ENCODE measurements around the gene CHST15.
A peak's percentile ranks its signal among the peaks of the same experiment; 100 is the strongest.

CHST15 gene

DNA sequence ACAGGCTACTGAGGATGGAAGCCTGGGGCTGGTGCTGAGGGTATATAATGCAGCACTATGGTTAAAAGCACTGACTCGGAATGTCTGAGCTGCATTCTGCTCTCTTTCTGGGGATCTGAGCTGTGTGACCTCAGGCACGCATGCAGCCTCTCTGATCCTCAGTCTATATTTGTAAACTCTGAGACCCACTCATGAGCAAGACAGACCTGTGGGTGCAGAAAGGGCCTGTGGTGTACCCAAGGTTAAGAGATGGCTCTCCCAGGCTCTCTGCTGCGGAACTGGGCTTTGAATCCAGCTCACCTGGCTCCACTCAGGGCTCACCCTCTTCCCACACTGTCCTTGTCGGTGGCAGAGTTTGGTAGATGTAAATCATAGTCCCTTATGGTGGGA is 89.9 kb downstream of the CHST15 start:
- Histone ChIP-seq H3K9me3 (ENCODE audit: control insufficient read depth in 1 of 2, low read length in 2 of 2) (no peaks in the 10 kb centered on the region), H3K27me3 (ENCODE audit: low read depth, low read length) (no peaks in the 10 kb centered on the region), H3K36me3 (ENCODE audit: control insufficient read depth in 1 of 2, insufficient read depth in 2 of 2, low read length in 2 of 2) (peaks cover 0 to 6% of the 10 kb centered on the region in 2 donors), H3K4me3 (ENCODE audit: low read depth in 1 of 2, low read length in 2 of 2) (no peak overlapping the region), H3K27ac (ENCODE audit: low read length) (no peak overlapping the region), H3K4me1 (ENCODE audit: control insufficient read depth in 1 of 2, insufficient read depth in 2 of 2, low read length in 2 of 2) (peaks cover 0 to 33% of the 10 kb centered on the region in 2 donors)

DNA sequence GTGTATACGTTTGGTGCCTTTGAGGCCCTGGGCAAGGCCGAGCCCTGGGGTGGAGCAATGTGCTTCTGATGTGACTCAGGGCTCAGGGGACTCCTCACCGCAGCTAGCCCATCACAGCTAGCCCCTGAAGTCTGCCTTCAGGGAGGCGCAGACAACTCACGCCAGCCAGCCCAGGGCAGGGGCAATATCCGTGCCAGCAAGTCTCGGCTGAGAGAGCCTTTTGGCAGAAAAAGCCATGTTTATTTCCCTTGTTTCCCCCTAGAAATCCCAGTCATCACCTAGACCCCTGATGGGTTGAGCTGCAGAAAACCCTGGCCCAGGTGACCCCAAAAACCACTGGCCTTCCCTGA is 90.4 kb downstream of the CHST15 start:
- H3K27me3 ChIP-seq (ENCODE audit: low read depth, low read length), result no peaks in the 10 kb centered on the region
- no peak overlapping the region for H3K4me3 ChIP-seq (ENCODE audit: low read depth in 1 of 2, low read length in 2 of 2)
- peaks cover 0 to 6% of the 10 kb centered on the region in 2 donors for H3K36me3 ChIP-seq (ENCODE audit: control insufficient read depth in 1 of 2, insufficient read depth in 2 of 2, low read length in 2 of 2)
- peaks cover 0 to 28% of the 10 kb centered on the region in 2 donors for H3K4me1 ChIP-seq (ENCODE audit: control insufficient read depth in 1 of 2, insufficient read depth in 2 of 2, low read length in 2 of 2)
- H3K27ac ChIP-seq (ENCODE audit: low read length), result no peak overlapping the region
- H3K9me3 ChIP-seq (ENCODE audit: control insufficient read depth in 1 of 2, low read length in 2 of 2), result no peaks in the 10 kb centered on the region

GRCh38 chr10:124002391-124003069 is 90.9 kb downstream of the CHST15 start:
- no peak overlapping the region for H3K27ac ChIP-seq (ENCODE audit: low read length)
- H3K4me1 ChIP-seq (ENCODE audit: control insufficient read depth in 1 of 2, insufficient read depth in 2 of 2, low read length in 2 of 2), result peaks cover 0 to 24% of the 10 kb centered on the region in 2 donors
- no peak overlapping the region for H3K4me3 ChIP-seq (ENCODE audit: low read depth in 1 of 2, low read length in 2 of 2)
- no peaks in the 10 kb centered on the region for H3K27me3 ChIP-seq (ENCODE audit: low read depth, low read length)
- H3K9me3 ChIP-seq (ENCODE audit: control insufficient read depth in 1 of 2, low read length in 2 of 2), result no peaks in the 10 kb centered on the region
- H3K36me3 ChIP-seq (ENCODE audit: control insufficient read depth in 1 of 2, insufficient read depth in 2 of 2, low read length in 2 of 2), result peaks cover 0 to 6% of the 10 kb centered on the region in 2 donors

- H3K4me1 ChIP-seq (ENCODE audit: control insufficient read depth in 1 of 2, insufficient read depth in 2 of 2, low read length in 2 of 2), result peaks cover 0 to 24% of the 10 kb centered on the region in 2 donors
- H3K27me3 ChIP-seq (ENCODE audit: low read depth, low read length), result no peaks in the 10 kb centered on the region
- no peaks in the 10 kb centered on the region for H3K36me3 ChIP-seq (ENCODE audit: control insufficient read depth in 1 of 2, insufficient read depth in 2 of 2, low read length in 2 of 2)
- H3K9me3 ChIP-seq (ENCODE audit: control insufficient read depth in 1 of 2, low read length in 2 of 2), result no peaks in the 10 kb centered on the region
- H3K27ac ChIP-seq (ENCODE audit: low read length), result no peak overlapping the region
- no peak overlapping the region for H3K4me3 ChIP-seq (ENCODE audit: low read depth in 1 of 2, low read length in 2 of 2)
Measured at GRCh38 chr10:124001391-124002148, 91.8 kb downstream of the CHST15 start.

DNA sequence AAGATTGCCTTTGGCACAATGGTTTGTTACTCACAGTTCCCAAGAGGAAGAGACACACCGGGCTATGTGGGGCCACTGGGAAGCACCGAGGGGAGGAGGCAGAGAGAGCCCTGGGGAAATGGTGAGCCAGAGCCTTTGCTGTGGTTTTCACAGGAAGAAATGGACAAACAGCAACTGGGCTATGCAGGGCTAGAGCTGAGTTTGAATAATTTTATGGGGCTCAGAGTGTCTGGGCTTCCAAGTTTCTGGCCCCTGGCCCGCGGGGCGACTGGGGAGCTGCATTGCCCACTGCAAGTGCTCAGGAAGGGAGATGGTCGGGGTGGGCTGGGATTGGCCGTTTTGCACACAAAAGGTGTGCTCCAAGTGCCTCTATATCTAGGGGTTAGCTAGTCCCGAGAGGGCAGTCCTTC is 92.6 kb downstream of the CHST15 start:
- Histone ChIP-seq H3K4me3 (ENCODE audit: low read depth in 1 of 2, low read length in 2 of 2) (no peak overlapping the region), H3K4me1 (ENCODE audit: control insufficient read depth in 1 of 2, insufficient read depth in 2 of 2, low read length in 2 of 2) (peaks cover 4 to 19% of the 10 kb centered on the region in 2 donors), H3K9me3 (ENCODE audit: control insufficient read depth in 1 of 2, low read length in 2 of 2) (no peaks in the 10 kb centered on the region), H3K27ac (ENCODE audit: low read length) (no peak overlapping the region), H3K36me3 (ENCODE audit: control insufficient read depth in 1 of 2, insufficient read depth in 2 of 2, low read length in 2 of 2) (no peaks in the 10 kb centered on the region), H3K27me3 (ENCODE audit: low read depth, low read length) (no peaks in the 10 kb centered on the region)

DNA sequence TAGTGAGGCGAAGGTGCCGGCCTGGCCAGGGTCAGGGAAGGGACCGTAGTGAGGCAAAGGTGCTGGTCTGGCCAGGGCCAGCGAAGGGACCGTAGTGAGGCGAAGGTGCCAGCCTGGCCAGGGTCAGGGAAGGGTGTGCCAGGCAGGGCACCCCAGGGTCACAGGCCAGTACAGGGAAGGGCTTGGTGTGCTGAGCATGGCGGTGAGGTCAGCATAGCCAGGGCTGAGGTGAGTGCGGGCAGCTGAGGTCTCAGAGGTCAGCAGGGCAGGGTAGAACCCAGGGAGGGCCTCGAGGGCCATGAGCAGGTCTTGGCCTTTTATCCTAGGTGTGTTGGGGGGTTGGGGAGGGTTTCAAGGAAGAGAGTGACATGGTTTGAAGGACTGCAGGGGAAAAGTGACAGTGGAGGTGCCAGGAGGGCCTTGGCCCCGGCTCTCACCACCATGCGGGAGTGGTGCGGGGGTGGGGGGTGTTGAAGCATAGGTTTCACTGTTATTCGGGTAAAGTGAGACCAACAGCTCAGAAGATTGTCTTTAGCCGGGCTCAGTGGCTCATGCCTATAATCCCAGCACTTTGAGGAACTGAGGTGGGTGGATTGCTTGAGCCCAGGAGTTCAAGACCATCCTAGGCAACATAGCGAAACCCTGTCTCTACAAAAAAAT is 93.3 kb downstream of the CHST15 start:
- H3K4me3 ChIP-seq (ENCODE audit: low read depth in 1 of 2, low read length in 2 of 2), result no peak overlapping the region
- H3K27me3 ChIP-seq (ENCODE audit: low read depth, low read length), result no peaks in the 10 kb centered on the region
- H3K4me1 ChIP-seq (ENCODE audit: control insufficient read depth in 1 of 2, insufficient read depth in 2 of 2, low read length in 2 of 2), result peaks cover 9 to 19% of the 10 kb centered on the region in 2 donors
- no peaks in the 10 kb centered on the region for H3K36me3 ChIP-seq (ENCODE audit: control insufficient read depth in 1 of 2, insufficient read depth in 2 of 2, low read length in 2 of 2)
- no peaks in the 10 kb centered on the region for H3K9me3 ChIP-seq (ENCODE audit: control insufficient read depth in 1 of 2, low read length in 2 of 2)
- H3K27ac ChIP-seq (ENCODE audit: low read length), result no peak overlapping the region

GRCh38 chr10:123999261-123999660 is 94.1 kb downstream of the CHST15 start:
- no peaks in the 10 kb centered on the region for H3K9me3 ChIP-seq (ENCODE audit: control insufficient read depth in 1 of 2, low read length in 2 of 2)
- H3K4me1 ChIP-seq (ENCODE audit: control insufficient read depth in 1 of 2, insufficient read depth in 2 of 2, low read length in 2 of 2), result peaks cover 16 to 20% of the 10 kb centered on the region in 2 donors
- peaks cover 2% of the 10 kb centered on the region for H3K27me3 ChIP-seq (ENCODE audit: low read depth, low read length)
- no peak overlapping the region for H3K4me3 ChIP-seq (ENCODE audit: low read depth in 1 of 2, low read length in 2 of 2)
- no peak overlapping the region for H3K27ac ChIP-seq (ENCODE audit: low read length)
- H3K36me3 ChIP-seq (ENCODE audit: control insufficient read depth in 1 of 2, insufficient read depth in 2 of 2, low read length in 2 of 2), result no peaks in the 10 kb centered on the region

DNA sequence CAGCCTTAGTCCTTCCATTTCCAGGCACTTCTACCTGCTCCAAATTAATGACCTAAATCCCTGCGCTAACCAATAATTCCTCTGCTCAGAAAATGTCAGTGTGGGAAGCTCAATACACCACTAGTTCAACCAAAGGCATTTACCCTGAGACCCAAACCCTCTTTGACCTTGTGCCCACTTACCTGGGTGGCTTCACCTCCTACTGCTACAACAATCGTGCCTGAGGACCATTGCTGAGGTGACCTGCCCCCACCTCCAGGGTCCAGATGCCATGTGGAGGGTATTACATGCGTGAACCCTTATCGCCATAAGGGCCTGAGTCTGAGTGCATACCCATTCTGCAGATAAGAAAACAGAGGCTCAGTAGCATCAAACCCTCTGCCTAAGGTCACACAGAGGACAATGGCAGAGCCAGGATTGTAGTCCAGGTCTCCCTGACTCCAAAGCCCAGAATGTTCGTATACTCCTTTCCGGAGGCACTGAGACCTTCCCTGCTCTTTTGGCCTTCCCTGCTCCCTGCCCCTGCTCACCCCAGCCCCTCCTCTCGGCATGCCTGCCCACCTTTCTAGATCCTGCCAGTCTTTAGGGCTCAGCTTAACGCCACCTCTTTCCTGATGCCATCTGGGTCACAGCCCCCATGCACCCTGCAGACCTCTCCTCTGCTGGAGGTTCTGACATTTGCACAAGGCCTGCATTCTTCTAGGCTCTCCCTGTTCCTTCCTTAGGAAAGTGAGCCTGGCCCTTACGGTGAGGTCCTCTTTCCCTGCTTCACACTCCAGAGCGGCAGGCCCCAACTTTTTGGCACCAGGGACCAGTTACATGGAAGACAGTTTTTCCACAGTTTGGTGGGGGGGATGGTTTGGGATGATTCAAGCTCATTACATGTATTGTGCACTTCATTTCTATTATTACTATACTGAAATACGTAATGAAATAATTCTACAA is 94.9 kb downstream of the CHST15 start:
- Histone ChIP-seq H3K27ac (ENCODE audit: low read length) (no peak overlapping the region), H3K36me3 (ENCODE audit: control insufficient read depth in 1 of 2, insufficient read depth in 2 of 2, low read length in 2 of 2) (no peaks in the 10 kb centered on the region), H3K9me3 (ENCODE audit: control insufficient read depth in 1 of 2, low read length in 2 of 2) (no peaks in the 10 kb centered on the region), H3K4me3 (ENCODE audit: low read depth in 1 of 2, low read length in 2 of 2) (no peak overlapping the region), H3K27me3 (ENCODE audit: low read depth, low read length) (peaks cover 9% of the 10 kb centered on the region), H3K4me1 (ENCODE audit: control insufficient read depth in 1 of 2, insufficient read depth in 2 of 2, low read length in 2 of 2) (peaks cover 16 to 18% of the 10 kb centered on the region in 2 donors)

- H3K4me1 ChIP-seq (ENCODE audit: control insufficient read depth in 1 of 2, insufficient read depth in 2 of 2, low read length in 2 of 2), result peaks cover 16 to 18% of the 10 kb centered on the region in 2 donors
- H3K27ac ChIP-seq (ENCODE audit: low read length), result peak overlapping the region; percentile 49
- H3K27me3 ChIP-seq (ENCODE audit: low read depth, low read length), result peaks cover 9% of the 10 kb centered on the region
- no peaks in the 10 kb centered on the region for H3K36me3 ChIP-seq (ENCODE audit: control insufficient read depth in 1 of 2, insufficient read depth in 2 of 2, low read length in 2 of 2)
- H3K4me3 ChIP-seq (ENCODE audit: low read depth in 1 of 2, low read length in 2 of 2), result no peak overlapping the region
- H3K9me3 ChIP-seq (ENCODE audit: control insufficient read depth in 1 of 2, low read length in 2 of 2), result no peaks in the 10 kb centered on the region
Measured at GRCh38 chr10:123997486-123998196, 95.8 kb downstream of the CHST15 start.

- H3K27ac ChIP-seq (ENCODE audit: low read length), result peak overlapping the region; percentile 49
Measured at GRCh38 chr10:123997013-123997412, 96.4 kb downstream of the CHST15 start.

More at GRCh38 chr10:123997013-123997412, 96.4 kb downstream of the CHST15 start:
- Histone ChIP-seq H3K36me3 (ENCODE audit: control insufficient read depth in 1 of 2, insufficient read depth in 2 of 2, low read length in 2 of 2) (no peaks in the 10 kb centered on the region), H3K4me3 (ENCODE audit: low read depth in 1 of 2, low read length in 2 of 2) (no peak overlapping the region), H3K27me3 (ENCODE audit: low read depth, low read length) (peaks cover 9% of the 10 kb centered on the region), H3K9me3 (ENCODE audit: control insufficient read depth in 1 of 2, low read length in 2 of 2) (no peaks in the 10 kb centered on the region), H3K4me1 (ENCODE audit: control insufficient read depth in 1 of 2, insufficient read depth in 2 of 2, low read length in 2 of 2) (peaks cover 16 to 20% of the 10 kb centered on the region in 2 donors)

Measured in muscle layer of duodenum (tissue), 2 donors.